ENCODE data around the gene PJA2. TPM values are rescaled to one million over a fixed set of nuclear protein-coding genes. Genes with fewer than 3 reads are reported as not detected.
"Not testable (repeated sequence)": the region's sequence is repeated elsewhere in the genome, so short reads cannot be mapped to it uniquely, and the experiment has no call there.

PJA2 gene
- total RNA-seq, 4 donors from 2014 or later = 160 to 297 (median 181) TPM

GRCh38 chr5:109290231-109290630 lies 119.5 kb downstream of the PJA2 start:
- H3K9me3 ChIP-seq = peaks cover 0 to 37% (median 0%) of the 10 kb centered on the region in 3 donors
- TF ChIP-seq EP300 (IDR thresholded peaks at IDR 0.05) (no peak), POLR2AphosphoS5 (IDR thresholded peaks at IDR 0.05) (no peak), CTCF (IDR thresholded peaks at IDR 0.05) (no peak), POLR2A (IDR thresholded peaks at IDR 0.05) (no peak)
- 100% methylated on average over 1 of the region's 2 CpGs; no CpG with 5 or more reads in 1 of the 2 donors for WGBS, 2 donors (ENCODE audit: low coverage in 1 of 2)
- H3K4me3 ChIP-seq = no peak overlapping the region
- no peaks in the 10 kb centered on the region for H3K4me1 ChIP-seq
- H3K36me3 ChIP-seq = peaks cover 0 to 6% of the 10 kb centered on the region in 2 donors
- no peak overlapping the region for H3K27ac ChIP-seq
- no peaks in the 10 kb centered on the region for H3K27me3 ChIP-seq
- no peak for ATAC-seq

- not testable (repeated sequence) for H3K27ac ChIP-seq, H3K36me3 ChIP-seq, H3K4me1 ChIP-seq, H3K4me3 ChIP-seq, H3K27me3 ChIP-seq, ATAC-seq
- WGBS, 2 donors (ENCODE audit: low coverage in 1 of 2) = 90 to 96% methylated on average over 2 to 3 of the region's 4 CpGs
- peaks cover 0 to 26% (median 0%) of the 10 kb centered on the region in 3 donors for H3K9me3 ChIP-seq
These were observed 123.1 kb downstream of the PJA2 start for GRCh38 chr5:109286628-109287027.

All from gastroesophageal sphincter (tissue), 4 donors.